ENCODE measurements around the gene NCK1.
A peak's percentile ranks its signal among the peaks of the same experiment; 100 is the strongest.
"Not testable (repeated sequence)": the region's sequence is repeated elsewhere in the genome, so short reads cannot be mapped to it uniquely, and the experiment has no call there.

The NCK1 gene

GRCh38 chr3:136852180-136852579 is 9.8 kb upstream of the NCK1 start:
- H4K20me1 ChIP-seq: peaks cover 0 to 8% (median 0%) of the 10 kb centered on the region in 11 experiments; a peak in 2 of 22 replicates
- no peak for TF ChIP-seq Cebpa-rat (IDR thresholded peaks at IDR 0.05)
- H3K27ac ChIP-seq: no peak overlapping the region
- H3K4me2 ChIP-seq: no peak overlapping the region
- no peak overlapping the region for H3K4me3 ChIP-seq
- peaks cover 0 to 11% (median 0%) of the 10 kb centered on the region in 11 experiments; a peak in 2 of 22 replicates for H3K27me3 ChIP-seq
- peaks cover 0 to 29% (median 11%) of the 10 kb centered on the region in 11 experiments; a peak in 14 of 22 replicates for H3K36me3 ChIP-seq
- no peak overlapping the region for H3K9ac ChIP-seq
- H3K4me1 ChIP-seq: peaks cover 0 to 16% (median 6%) of the 10 kb centered on the region in 10 experiments; a peak in 10 of 20 replicates
- H3K9me3 ChIP-seq (replicated peaks in 1 of 11): peaks cover 0 to 20% (median 14%) of the 10 kb centered on the region in 11 experiments; a peak in 15 of 22 replicates

DNA sequence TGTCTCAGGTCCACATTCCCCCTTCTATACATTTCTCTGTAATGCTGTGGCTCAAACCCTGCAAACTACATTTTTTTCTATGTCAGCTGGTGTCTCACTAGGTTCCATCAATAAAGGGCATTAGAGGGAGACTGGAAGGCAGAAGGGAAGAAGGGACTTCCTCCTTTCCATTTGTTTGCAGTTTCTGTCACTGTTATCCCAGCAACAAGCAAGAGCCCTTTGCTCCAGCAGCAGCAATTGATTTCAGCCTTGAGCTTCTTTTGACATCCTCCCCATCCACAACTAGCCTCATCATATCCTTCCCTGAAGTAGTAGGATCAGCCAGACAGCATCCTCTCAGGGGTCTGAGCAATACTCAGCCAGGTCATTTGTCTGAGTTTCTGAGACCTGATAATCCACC is 5.3 kb upstream of the NCK1 start:
- peaks cover 16 to 60% (median 36%) of the 10 kb centered on the region in 10 experiments for H3K4me1 ChIP-seq
- peaks cover 0 to 36% (median 27%) of the 10 kb centered on the region in 11 experiments; a peak in 15 of 22 replicates for H3K9me3 ChIP-seq (replicated peaks in 1 of 11)
- H3K9ac ChIP-seq: peak overlapping the region in 1 of 11 experiments; percentile 31; a peak in 1 of 22 replicates
- H4K20me1 ChIP-seq: peaks cover 0 to 8% (median 0%) of the 10 kb centered on the region in 11 experiments; a peak in 2 of 22 replicates
- peaks cover 0 to 45% (median 11%) of the 10 kb centered on the region in 11 experiments; a peak in 12 of 22 replicates for H3K36me3 ChIP-seq
- H3K27ac ChIP-seq: peak overlapping the region in 3 of 11 experiments; percentile 74 to 77 (median 75); a peak in 5 of 22 replicates
- H3K27me3 ChIP-seq: peaks cover 0 to 11% (median 0%) of the 10 kb centered on the region in 11 experiments; a peak in 2 of 22 replicates
- TF ChIP-seq Cebpa-rat (IDR thresholded peaks at IDR 0.05): no peak
- H3K4me3 ChIP-seq: no peak overlapping the region
- peak overlapping the region in 4 of 11 experiments; percentile 59 to 97 (median 76); a peak in 9 of 22 replicates for H3K4me2 ChIP-seq

DNA sequence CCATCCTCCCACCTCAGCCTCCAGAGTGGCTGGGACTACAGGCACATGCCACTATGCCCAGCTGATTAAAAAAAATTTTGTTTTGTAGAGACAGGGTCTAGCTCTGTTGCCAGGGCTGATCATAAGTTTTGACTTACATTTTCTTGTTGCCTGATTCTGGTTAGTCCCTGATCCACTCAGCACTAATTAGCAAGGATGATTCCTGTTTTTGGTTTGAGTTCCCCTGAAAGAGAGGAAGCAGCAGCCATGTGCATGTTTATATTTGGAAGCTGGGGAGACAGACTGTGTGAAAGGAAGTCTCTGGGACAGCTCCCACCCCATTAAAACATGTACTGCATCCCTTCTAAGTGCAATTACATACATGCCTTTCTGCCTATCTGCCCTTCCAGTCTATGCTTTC is 3.6 kb upstream of the NCK1 start:
- peaks cover 0 to 11% (median 0%) of the 10 kb centered on the region in 11 experiments; a peak in 2 of 22 replicates for H3K27me3 ChIP-seq
- peak overlapping the region in 7 of 11 experiments; percentile 15 to 97 (median 70); a peak in 12 of 22 replicates for H3K4me2 ChIP-seq

GRCh38 chr3:136860541-136860940 is 1.5 kb upstream of the NCK1 start:
- Histone ChIP-seq H3K4me2 (peak overlapping the region; percentile 81 to 97 (median 90)), H3K27ac (peak overlapping the region in 4 of 11 experiments; percentile 69 to 95 (median 91); a peak in 7 of 22 replicates), H3K4me1 (peaks cover 26 to 69% (median 44%) of the 10 kb centered on the region in 10 experiments), H3K9me3 (replicated peaks in 1 of 11) (peaks cover 0 to 31% (median 24%) of the 10 kb centered on the region in 11 experiments; a peak in 15 of 22 replicates), H3K4me3 (peak overlapping the region; percentile 73 to 96 (median 88)), H3K36me3 (peaks cover 0 to 33% (median 10%) of the 10 kb centered on the region in 11 experiments; a peak in 8 of 22 replicates), H3K27me3 (no peaks in the 10 kb centered on the region), H3K9ac (peak overlapping the region in 10 of 11 experiments; percentile 88 to 96 (median 91); a peak in 14 of 22 replicates), H4K20me1 (peaks cover 0 to 28% (median 14%) of the 10 kb centered on the region in 11 experiments; a peak in 13 of 22 replicates)
- TF ChIP-seq Cebpa-rat (IDR thresholded peaks at IDR 0.05): no peak

More for the DNA sequence above, 3.6 kb upstream of the NCK1 start:
- H3K9me3 ChIP-seq (replicated peaks in 1 of 11): peaks cover 0 to 36% (median 27%) of the 10 kb centered on the region in 11 experiments; a peak in 15 of 22 replicates
- peak overlapping the region in 6 of 11 experiments; percentile 3 to 59 (median 28); a peak in 5 of 22 replicates for H3K9ac ChIP-seq
- peaks cover 0 to 11% (median 7%) of the 10 kb centered on the region in 11 experiments; a peak in 12 of 22 replicates for H4K20me1 ChIP-seq
- H3K4me3 ChIP-seq: no peak overlapping the region
- peaks cover 0 to 45% (median 11%) of the 10 kb centered on the region in 11 experiments; a peak in 12 of 22 replicates for H3K36me3 ChIP-seq
- H3K27ac ChIP-seq: peak overlapping the region in 6 of 11 experiments; percentile 20 to 77 (median 63); a peak in 10 of 22 replicates
- peaks cover 20 to 62% (median 40%) of the 10 kb centered on the region in 10 experiments for H3K4me1 ChIP-seq
- no peak for TF ChIP-seq Cebpa-rat (IDR thresholded peaks at IDR 0.05)

DNA sequence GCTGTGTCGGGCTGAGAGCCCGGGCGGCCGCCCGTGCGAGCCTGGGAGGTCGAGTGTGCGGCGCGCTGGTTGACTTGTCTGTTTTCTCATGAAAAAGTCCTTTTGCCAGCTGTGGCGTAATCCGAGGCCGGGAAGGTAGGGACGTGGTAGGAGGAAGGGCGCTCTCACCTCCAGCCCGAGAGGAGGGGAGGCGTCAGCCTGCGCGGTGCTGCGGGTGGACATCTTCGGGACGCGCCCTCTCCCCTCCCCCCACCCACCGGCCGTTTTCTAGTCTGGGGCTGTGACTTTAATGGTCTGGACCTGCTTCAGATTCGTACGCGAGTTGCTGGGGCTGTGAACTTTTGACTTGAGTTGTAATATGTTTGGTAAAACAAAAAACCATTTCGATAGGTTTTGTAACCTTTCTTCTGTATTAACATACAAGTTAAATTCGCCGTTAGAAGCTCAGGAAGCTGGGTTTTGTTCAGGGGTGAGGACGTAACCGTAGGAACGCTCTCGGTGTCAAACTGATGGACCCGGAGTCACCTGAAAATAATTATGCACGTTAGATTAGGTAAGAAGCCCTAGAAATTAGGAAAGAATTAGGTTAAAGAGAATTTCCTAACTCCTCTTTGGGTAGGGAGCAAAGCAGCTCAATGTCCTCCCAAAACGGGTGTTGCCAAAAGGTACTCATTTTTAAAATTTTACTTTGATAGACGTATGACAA is 762 bp downstream of the NCK1 start:
- Histone ChIP-seq H3K9me3 (replicated peaks in 1 of 11) (peaks cover 0 to 21% (median 11%) of the 10 kb centered on the region in 11 experiments; a peak in 13 of 22 replicates), H3K9ac (peak overlapping the region; percentile 88 to 96 (median 91)), H3K27me3 (no peaks in the 10 kb centered on the region), H3K4me1 (peaks cover 30 to 48% (median 39%) of the 10 kb centered on the region in 10 experiments), H3K27ac (peak overlapping the region; percentile 71 to 96 (median 92)), H3K4me2 (peak overlapping the region; percentile 81 to 99 (median 91)), H4K20me1 (peaks cover 11 to 50% (median 27%) of the 10 kb centered on the region in 11 experiments; a peak in 17 of 22 replicates), H3K36me3 (peaks cover 6 to 28% (median 15%) of the 10 kb centered on the region in 11 experiments; a peak in 20 of 22 replicates), H3K4me3 (peak overlapping the region; percentile 73 to 96 (median 88))
- TF ChIP-seq Cebpa-rat (IDR thresholded peaks at IDR 0.05): no peak

DNA sequence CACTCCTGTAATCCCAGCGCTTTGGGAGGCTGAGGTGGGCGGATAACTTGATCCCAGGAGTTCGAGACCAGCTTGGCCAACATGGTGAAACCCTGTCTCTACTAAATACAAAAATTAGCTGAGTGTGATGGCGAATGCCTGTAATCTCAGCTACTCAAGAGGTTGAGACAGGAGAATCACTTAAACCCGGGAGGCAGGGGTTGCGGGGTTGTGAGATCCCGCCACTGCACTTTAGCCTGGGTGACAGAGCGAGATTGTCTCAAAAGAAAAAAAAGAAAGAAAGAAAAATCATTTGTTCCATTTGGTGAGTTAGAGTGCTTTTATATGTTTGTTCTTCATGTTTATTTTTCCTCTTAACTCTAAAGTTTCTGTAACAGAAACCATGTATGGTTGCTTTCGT is 7.3 kb downstream of the NCK1 start:
- peaks cover 28 to 78% (median 69%) of the 10 kb centered on the region in 11 experiments; a peak in 21 of 22 replicates for H3K9me3 ChIP-seq (replicated peaks in 1 of 11)
- H3K4me3 ChIP-seq: no peak overlapping the region
- no peaks in the 10 kb centered on the region for H3K27me3 ChIP-seq
- H3K9ac ChIP-seq: no peak overlapping the region
- TF ChIP-seq Cebpa-rat (IDR thresholded peaks at IDR 0.05): no peak
- H3K27ac ChIP-seq: no peak overlapping the region
- peaks cover 0 to 7% (median under 1%) of the 10 kb centered on the region in 10 experiments; a peak in 3 of 20 replicates for H3K4me1 ChIP-seq
- peaks cover 60 to 88% (median 79%) of the 10 kb centered on the region in 11 experiments for H3K36me3 ChIP-seq
- no peak overlapping the region for H3K4me2 ChIP-seq
- H4K20me1 ChIP-seq: peaks cover 12 to 96% (median 55%) of the 10 kb centered on the region in 11 experiments; a peak in 16 of 22 replicates

- not testable (repeated sequence) for H3K4me3 ChIP-seq, H3K27me3 ChIP-seq, H3K4me1 ChIP-seq, H3K4me2 ChIP-seq, H3K9ac ChIP-seq, H3K27ac ChIP-seq
- Histone ChIP-seq H4K20me1 (peaks cover 7 to 71% (median 40%) of the 10 kb centered on the region in 11 experiments; a peak in 15 of 22 replicates), H3K36me3 (peaks cover 63 to 88% (median 77%) of the 10 kb centered on the region in 11 experiments), H3K9me3 (replicated peaks in 1 of 11) (peaks cover 31 to 86% (median 82%) of the 10 kb centered on the region in 11 experiments; a peak in 21 of 22 replicates)
Measured at GRCh38 chr3:136872258-136872657, 10.2 kb downstream of the NCK1 start.

DNA sequence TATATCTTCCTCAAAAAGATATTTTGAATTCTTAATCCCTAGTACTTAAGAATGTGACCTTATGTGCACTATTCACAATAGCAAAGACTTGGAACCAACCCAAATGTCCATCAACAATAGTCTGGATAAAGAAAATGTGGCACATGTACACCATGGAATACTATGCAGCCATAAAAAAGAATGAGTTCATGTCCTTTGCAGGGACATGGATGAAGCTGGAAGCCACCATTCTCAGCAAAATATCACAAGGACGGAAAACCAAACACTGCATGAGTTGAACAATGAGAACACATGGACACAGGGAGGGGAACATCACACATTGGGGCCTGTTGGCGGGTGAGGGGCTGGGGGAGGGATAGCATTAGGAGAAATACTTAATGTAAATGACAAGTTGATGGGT is 17.5 kb downstream of the NCK1 start:
- not testable (repeated sequence) for H3K4me3 ChIP-seq, H3K9ac ChIP-seq, H3K4me2 ChIP-seq, H3K27ac ChIP-seq, H3K27me3 ChIP-seq
- H4K20me1 ChIP-seq: peaks cover 16 to 49% (median 41%) of the 10 kb centered on the region in 11 experiments; a peak in 18 of 22 replicates
- H3K36me3 ChIP-seq: peaks cover 1 to 48% (median 27%) of the 10 kb centered on the region in 11 experiments; a peak in 21 of 22 replicates
- H3K4me1 ChIP-seq: peaks cover 0 to 30% (median 16%) of the 10 kb centered on the region in 10 experiments; a peak in 14 of 20 replicates
- H3K9me3 ChIP-seq (replicated peaks in 1 of 11): peaks cover 16 to 54% (median 46%) of the 10 kb centered on the region in 11 experiments; a peak in 21 of 22 replicates

Data from BLaER1 treated with 17β-estradiol and CSF1 and Interleukin-3, amounts not matched to agents 10 nM and 100 nM (cell line).